Stimulated activated CD8-positive, alpha-beta memory T cell treated with anti-CD3 and anti-CD28 coated beads, Interleukin-15, amount 100 ng/mL, for 4 hours (primary cell): Measurements from ENCODE around the gene EIF3A.
"Not testable (repeated sequence)": the region's sequence is repeated elsewhere in the genome, so short reads cannot be mapped to it uniquely, and the experiment has no call there.

Source experiments
- DNase-seq, 2 donors: peaks; one replicate each; pipeline ENCODE4 v3.0.0-alpha.2; 2020; ENCODE audit warnings: low read depth in 2 of 2

The EIF3A gene, protein sequence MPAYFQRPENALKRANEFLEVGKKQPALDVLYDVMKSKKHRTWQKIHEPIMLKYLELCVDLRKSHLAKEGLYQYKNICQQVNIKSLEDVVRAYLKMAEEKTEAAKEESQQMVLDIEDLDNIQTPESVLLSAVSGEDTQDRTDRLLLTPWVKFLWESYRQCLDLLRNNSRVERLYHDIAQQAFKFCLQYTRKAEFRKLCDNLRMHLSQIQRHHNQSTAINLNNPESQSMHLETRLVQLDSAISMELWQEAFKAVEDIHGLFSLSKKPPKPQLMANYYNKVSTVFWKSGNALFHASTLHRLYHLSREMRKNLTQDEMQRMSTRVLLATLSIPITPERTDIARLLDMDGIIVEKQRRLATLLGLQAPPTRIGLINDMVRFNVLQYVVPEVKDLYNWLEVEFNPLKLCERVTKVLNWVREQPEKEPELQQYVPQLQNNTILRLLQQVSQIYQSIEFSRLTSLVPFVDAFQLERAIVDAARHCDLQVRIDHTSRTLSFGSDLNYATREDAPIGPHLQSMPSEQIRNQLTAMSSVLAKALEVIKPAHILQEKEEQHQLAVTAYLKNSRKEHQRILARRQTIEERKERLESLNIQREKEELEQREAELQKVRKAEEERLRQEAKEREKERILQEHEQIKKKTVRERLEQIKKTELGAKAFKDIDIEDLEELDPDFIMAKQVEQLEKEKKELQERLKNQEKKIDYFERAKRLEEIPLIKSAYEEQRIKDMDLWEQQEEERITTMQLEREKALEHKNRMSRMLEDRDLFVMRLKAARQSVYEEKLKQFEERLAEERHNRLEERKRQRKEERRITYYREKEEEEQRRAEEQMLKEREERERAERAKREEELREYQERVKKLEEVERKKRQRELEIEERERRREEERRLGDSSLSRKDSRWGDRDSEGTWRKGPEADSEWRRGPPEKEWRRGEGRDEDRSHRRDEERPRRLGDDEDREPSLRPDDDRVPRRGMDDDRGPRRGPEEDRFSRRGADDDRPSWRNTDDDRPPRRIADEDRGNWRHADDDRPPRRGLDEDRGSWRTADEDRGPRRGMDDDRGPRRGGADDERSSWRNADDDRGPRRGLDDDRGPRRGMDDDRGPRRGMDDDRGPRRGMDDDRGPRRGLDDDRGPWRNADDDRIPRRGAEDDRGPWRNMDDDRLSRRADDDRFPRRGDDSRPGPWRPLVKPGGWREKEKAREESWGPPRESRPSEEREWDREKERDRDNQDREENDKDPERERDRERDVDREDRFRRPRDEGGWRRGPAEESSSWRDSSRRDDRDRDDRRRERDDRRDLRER (N-terminal part only)

DNA sequence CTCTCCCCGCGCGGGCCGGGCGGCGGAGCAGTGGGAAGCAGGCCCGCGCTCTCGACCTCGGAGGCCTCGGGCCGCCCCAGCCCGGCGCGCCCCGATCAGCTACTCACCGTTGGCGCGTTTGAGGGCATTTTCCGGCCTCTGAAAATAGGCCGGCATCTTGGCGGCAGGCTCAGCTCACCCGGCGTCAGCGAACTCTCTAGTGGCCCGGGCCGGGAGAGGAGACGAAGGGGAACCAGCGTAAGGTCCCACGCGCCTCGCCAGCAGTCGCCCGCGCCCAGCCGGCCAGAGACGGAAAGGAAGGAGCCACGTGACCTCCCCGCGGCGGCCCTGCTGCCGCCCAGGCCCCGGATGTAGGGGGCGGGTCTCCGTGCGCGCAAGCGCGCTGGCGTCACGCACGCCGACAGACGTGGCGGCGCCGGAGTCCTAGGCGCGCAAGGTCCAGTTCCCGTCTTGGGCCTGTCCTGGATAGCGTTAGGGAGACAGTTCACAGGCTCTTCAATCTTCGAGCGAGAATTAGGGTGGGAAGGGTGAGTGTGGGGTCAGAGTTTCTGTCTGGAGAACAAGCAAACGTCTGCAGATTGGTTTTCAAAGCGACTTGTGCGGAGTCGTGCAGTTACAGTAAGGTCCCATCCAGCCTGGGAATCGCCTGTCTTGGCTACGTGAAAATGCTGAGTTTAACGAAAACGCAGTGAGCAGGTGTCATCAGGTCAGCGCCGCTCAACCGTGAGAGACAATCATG is at the start of gene EIF3A:
EIF3A (minus strand) TSS at position 297 of the 739 bp plus-strand sequence; CDS start at position 156, 141 bp downstream.
- DNase-seq, result peak; percentile 74 to 84

DNA sequence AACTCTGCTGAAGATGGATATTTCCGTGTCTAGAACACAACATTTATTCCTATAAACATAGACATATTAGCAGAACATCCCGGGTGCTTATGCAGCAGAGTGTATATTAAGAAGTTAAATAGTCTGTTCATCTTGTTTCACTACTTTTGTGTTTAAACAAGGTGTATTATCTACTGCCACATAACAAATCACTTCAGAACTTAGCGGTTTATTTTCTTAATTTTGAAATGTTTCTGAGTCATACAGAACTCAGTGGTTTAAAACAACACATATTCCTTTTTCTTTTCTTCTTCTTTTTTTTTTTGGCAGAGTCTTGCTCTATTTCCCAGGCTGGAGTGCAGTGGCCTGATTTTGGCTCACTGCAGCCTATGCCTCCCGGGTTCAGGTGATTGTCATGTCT is 49.1 kb upstream of the EIF3A start:
- no peak for DNase-seq

DNA sequence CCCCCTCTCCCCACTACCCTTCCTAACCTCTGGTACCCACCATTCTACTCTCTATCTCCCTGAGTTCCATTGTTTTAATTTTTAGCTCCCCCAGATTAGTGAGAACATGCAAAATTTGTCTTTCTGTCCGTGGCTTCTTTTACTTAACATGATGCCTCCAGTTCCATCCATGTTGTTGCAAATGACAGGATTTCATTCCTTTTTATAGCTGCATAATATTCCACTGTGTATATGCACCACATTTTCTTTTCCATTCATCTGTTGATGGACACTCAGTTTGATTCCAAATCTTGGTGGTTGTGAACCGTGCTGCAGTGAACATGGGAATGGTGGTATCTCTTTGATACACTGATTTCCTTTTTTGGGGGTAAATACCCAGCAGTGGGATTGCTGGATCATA is 45.3 kb upstream of the EIF3A start:
- DNase-seq, result no peak

DNA sequence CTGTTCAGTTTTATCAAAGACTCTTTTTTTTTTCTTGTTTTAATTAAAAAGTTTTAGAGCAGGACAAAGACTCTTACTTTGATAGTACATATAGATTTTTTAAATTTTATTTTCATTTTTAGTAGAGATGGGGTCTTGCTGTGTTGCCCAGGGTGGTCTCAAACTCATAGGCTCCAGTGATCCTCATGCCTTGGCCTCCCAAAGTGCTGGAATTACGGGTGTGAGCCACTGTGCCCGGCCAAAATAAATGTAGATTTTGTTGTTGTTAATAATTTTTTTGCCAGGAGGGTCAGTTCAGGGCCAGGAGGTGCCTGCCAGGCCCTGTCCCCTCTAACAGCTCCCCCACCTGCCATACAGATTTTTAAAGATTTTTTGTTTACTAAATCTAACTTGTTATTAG is 40.3 kb upstream of the EIF3A start:
- no peak for DNase-seq

DNA sequence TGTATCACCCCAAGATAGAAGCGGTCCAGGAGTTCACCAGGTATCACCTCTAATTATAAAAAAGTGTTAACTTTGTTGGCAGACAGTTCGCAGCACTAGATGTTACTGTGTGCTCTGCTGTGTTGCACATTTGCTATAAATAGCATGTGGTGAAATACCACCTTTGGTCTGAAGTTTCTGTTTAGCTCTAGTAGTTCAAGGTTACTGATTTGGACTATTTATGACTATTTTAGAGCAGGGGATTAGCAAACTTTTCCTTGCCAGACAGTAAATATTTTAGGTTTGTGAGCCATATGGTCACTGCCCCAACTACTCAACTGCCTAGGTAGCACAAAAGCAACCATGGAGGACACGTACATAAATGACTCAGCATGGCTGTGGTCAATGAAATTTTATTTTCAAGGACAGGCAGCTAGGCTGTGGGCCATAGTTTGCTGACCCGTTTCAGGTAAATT is 39.8 kb upstream of the EIF3A start:
- no peak for DNase-seq

DNA sequence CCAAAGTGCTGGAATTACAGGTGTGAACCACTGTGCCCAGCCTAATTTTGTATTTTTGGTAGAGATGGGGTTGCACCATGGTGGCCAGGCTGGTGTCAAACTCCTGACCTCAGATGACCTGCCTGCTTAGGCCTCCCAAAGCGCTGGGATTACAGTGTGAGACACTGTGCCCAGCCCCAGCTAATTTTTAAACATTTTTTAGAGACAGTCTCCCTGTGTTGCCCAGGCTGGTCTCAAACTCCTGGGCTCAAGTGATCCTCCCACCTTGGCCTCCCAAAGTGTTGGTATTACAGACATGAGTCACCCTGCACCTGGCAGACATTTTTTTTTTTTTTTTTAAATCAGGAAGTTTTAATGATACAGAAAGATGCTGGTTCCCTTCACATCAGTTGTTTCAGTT is 38.8 kb upstream of the EIF3A start:
- no peak for DNase-seq

DNA sequence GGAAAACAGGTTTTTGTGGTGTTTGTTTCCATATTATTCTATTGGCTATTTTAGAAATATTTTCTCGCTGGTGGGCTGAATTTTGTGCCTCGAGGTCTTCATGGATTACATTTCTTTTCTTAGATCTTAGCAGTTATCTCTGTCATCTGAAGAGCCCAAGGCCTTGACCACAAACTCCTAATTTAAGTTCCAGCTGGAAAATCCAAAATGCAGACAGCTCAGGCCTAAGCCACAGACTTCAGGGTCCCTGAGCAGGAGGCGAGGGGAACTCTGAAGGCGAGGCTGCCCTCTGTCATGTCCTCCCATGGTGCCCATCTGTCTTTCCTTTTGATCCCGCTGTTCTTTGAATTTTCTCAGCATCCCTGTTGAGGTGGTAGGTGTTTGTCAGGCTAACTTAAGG is 37.6 kb upstream of the EIF3A start:
- DNase-seq, result no peak

DNA sequence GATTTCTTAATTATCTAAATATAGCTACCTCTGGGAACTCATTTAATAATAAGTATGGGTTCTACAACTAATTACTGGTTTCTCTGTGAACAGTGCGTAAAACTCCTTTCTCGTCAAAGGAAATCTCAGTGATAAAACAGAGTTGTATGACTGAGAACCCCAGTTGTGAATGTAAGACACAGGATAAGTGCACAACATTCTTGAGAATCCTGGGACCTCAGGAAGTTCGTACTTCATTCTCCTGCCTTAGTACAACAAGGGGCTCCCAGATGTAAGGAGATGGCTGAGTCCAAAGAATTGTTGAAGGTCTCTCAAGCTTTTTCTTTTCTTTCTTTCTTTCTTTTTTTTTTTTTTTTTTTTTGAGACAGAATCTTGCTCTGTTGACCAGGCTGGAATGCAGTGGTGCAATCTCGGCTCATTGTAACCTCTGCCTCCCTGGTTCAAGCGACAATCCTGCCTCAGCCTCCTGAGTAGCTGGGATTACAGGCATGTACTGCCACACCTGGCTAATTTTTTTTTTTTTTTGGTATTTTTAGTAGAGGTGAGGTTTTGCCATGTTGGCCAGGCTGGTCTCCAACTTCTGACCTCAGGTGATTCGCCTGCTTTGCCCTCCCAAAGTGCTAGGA is 35.8 kb upstream of the EIF3A start:
- DNase-seq, result no peak

DNA sequence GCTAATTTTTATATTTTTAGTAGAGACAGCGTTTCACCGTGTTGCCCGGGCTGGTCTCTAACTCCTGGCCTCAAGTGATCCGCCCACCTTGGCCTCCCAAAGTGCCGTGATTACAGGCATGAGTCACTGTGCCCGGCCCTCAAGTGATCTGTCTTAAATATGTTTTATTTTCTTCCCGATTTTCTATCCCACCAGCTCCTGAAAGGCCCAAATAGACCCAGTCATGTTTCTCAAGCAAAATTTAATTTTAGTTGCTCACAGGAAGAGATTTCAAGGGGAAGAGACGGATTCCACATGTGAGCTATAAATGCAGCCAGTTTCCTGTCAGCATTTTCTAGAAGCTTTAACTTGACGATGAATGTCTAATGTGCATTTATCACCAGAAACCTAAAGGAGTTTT is 35.3 kb upstream of the EIF3A start:
- DNase-seq, result no peak

DNA sequence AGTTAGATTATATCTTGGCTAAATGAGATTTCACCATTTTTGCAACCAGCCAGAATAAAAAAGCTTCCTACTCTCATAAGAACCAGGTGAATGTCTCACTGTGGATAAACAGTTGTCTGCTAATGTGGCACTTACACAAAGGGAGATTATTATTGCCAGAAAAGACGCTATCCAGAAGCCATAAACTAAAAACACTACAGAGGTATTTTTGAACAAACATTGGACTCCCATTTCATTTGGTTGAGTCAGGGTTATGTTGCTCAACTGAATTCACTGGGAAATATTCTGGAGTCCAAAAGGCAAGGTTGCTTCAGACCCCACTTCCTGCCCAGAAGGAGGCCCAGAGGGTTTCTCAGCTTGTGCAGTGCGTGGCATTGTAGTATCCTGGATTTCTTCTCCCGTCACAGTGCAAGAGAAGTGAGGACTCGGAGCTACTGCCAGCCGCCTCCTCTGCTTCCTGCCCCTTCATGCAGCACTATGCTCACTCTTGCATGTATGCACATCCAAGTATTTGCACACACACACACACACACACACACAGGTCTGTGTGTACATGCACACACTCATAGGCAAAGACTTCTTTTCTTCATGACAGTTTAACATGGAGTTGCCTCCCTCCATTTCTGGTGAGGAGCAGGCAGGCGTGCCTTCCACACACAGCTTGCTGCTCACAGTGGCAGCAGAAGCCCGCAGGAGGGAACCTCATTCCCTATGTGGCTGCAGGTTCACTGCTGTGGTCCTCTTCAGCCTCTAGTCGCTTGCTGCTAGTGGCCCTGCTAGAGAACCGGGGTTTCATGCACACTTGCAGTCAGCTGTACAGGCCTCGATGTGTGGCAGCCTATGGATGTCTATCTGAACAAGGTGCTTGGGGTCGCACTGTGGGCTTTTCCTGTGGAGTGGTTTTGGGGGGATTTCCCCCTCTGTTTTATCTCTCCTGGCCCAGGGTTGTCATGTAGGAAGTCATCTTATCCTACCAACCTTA is 33.4 kb upstream of the EIF3A start:
- DNase-seq, result no peak

DNA sequence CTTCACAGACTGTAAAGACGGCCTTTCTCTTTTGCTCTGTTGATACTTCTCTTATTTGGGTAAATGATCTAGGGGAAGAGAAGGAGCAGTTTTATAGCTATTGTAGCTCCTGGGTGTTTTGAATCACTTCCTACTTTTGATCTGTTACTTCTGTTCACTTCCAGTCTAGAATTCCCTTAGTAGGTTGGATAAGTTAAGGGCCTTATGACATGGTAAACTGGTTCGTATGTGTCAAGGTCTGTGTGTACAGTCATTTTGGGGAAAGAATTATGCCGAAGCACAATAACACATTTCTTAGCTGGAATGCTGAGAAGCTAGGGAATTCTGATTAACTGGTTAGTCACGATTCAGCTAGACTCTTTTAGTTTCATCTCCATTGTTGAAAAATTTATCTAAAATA is 31.4 kb upstream of the EIF3A start:
- DNase-seq, result no peak

DNA sequence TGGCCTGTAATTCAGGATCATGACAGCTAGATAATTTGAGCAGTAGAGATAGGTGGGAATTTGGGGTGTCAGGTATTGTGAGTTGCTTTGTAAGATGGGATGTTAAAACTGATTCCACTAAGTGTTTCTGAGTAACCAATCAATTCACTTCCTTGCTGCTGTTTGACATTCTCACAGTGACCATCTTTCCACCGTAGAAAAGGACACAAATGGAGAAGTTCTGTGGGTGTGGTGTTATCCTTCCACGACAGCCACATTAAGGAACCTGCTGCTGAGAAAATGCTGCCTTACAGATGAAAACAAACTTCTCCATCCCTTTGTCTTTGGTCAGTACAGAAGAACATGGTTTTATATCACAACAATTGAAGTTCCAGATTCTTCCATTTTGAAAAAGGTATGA is 27.2 kb upstream of the EIF3A start:
- DNase-seq, result not testable (repeated sequence)

DNA sequence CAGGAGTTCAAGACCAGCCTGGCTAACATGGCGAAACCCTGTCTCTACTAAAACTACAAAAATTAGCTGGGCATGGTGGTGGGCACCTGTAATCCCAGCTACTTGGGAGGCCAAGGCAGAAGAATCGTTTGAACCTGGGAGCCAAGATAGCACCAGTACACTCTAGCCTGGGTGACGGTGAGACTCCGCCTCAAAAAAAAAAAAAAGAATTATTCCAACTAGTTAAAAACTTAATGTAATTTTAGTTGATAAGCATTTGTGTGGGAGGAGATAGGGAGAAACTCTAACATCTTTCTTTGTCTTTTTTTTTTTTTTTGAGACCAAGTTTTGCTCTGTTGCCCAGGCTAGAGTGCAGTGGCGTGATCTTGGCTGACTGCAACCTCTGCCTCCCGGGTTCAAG is 26.5 kb upstream of the EIF3A start:
- not testable (repeated sequence) for DNase-seq

DNA sequence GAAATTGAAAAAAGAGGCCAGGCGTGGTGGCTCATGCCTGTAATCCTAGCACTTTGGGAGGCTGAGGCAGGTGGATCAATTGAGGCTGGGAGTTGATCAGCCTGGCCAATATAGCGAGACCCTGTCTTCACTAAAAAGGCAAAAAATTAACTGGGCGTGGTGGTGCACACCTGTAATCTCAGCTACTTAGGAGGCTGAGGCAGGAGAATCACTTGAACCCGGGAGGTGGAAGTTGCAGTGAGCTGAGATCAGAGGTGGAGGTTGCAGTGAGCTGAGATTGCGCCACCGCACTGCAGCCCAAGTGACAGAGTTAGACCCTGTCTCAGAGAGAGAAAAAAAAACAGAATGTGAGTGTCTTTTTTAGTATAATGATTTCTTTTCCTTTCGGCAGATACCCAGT is 25.3 kb upstream of the EIF3A start:
- DNase-seq, result not testable (repeated sequence)

DNA sequence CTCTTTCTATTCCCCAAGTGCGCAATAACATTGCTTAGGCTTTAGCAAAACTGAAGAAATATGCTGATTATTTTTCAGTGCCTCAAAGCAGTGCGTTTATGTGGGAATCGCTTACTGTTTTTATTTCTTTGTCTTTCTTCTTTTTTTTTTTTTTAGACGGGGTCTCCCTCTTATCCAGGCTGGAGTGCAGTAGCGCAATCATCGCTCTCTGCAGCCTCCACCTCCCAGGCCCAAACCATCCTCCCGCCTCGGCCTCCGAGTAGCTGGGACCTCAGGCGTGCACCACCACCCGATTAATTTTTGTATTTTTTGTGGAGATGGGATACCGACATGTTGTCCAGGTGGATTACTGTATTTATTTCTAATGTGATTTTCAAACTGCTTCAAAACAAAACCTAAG is 24.5 kb upstream of the EIF3A start:
- DNase-seq, result no peak

DNA sequence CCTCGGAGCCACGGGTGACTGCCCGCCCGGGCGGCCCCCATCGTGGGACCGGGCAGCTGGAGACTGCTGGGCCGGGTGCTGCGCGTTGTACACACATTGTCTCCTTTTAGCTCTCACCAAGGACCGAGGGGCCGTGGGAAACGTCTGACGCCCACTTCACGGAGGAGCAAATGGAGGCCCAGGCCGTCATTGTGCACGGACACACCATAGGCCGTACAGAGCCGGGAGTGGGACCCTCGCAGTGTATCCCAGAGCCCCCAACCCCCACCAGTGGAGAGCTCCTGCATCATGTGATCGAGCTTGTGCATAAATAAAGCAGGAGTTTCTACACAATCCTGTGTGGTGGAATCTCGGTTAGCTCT is 24.0 kb upstream of the EIF3A start:
- no peak for DNase-seq

DNA sequence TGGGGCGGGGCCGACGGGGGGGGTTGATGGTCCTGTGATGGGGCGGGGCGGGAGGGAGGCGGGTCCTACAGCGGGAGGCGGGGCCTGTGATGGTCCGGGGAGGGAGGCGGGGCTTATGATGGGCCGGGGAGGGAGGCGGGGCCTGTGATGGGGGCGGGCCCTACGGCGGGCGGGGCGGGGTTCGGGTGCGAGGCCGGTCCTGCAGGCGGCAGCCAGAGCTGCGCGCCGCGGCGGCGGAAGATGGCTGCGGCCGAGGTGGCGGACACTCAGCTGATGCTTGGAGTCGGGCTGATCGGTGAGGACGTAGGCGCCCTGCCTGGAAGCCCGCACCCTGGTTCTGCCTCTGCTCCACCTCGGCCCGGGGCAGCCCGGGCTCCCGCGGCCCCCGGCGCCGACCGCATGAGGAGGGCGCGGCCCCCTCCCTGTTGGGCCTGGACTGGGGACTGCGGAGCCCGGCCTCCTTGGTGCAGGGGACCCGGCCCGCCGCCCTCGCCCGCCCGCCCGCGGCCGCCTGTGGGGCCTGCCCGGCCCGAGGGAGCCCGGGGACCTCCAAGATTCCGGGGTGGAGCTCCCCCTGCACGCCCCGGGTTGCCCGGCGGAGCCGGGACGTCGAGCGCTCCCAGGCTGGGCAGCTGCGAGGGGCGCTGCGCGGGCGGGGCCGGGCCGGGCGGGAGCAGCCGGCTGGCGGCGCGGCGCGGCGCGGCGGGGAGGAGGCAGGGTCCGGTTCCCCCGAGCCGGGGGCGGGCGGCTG is 23.5 kb upstream of the EIF3A start, which contains the start of gene DENND10:
DENND10 (plus strand) TSS at position 211 of the 751 bp plus-strand sequence; CDS start at position 241, 30 bp downstream.
- DNase-seq, result peak; percentile 54 to 61

DNA sequence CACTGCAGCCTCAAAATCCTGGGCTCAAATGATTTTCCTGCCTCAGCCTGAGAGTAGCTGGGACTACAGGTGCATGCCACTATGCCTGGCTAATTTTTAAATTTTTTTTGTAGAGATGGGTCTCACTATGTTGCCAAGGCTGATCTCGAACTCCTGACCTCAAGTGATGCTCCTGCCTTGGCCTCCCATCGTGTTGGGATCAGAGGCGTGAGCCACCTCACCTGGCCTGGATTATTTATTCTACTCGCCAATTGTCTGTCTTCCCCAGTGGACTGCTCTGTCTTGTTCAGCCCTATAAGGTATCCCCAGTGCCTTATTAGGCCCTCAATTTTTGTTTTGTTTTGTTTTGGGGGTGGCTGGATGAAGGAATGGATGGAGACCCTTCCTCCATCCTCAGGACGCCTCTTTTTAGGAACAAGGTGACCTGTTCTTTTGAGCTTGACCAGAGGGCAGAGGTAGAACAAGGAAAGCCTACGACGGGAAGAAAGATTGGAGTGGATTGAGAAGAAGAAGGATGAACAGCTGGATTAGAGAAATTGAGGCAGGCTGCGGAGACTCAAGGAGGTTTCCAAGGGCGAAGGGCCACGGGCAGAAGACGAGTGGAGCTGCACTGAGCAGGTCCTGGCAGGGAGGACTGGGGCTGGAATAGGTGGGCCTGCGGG is 22.8 kb upstream of the EIF3A start:
- DNase-seq, result no peak
